ENCODE results near the gene PCDH8.

DNA sequence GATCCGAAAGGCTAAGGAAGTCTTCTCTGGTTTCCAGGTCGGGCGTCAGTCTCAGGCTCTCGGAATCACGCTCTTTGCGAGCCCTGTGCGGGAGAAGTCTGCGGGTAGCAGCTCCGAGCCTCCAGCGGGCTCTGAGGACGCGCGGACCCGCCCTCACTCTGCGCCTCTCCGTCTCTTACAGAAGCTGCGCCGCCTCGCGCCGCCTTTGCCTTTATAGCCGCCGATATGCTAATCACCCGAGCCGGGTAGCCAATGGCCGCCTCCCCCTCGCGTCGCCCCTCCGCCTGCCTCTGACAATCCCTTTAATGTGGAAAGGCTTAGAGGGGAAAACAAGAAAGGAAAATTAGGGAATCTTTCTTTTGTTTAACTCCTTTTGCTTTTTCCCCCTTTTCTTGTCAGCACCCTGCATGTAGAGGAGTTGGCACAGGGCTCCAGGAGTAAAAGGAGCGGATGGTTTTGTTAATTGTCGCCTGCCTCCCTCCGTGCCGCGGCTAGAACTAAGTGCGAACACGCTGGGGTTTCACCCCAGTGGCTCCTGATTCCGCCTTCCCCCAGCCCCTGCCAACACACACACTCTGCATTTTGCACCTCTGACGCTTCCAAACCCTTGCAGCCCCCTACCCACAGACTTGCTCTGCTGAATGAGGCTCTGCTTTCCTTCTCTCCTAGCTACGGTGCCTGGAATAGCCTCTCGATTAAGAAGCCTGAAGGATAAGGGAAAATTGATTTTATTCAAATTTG lies at the start of gene PCDH8:
- TF ChIP-seq, protein P1, sequence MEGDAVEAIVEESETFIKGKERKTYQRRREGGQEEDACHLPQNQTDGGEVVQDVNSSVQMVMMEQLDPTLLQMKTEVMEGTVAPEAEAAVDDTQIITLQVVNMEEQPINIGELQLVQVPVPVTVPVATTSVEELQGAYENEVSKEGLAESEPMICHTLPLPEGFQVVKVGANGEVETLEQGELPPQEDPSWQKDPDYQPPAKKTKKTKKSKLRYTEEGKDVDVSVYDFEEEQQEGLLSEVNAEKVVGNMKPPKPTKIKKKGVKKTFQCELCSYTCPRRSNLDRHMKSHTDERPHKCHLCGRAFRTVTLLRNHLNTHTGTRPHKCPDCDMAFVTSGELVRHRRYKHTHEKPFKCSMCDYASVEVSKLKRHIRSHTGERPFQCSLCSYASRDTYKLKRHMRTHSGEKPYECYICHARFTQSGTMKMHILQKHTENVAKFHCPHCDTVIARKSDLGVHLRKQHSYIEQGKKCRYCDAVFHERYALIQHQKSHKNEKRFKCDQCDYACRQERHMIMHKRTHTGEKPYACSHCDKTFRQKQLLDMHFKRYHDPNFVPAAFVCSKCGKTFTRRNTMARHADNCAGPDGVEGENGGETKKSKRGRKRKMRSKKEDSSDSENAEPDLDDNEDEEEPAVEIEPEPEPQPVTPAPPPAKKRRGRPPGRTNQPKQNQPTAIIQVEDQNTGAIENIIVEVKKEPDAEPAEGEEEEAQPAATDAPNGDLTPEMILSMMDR (IDR thresholded peaks at IDR 0.05; ENCODE audit: poor library complexity, severe bottlenecking) = peak; percentile 53
- TF ChIP-seq POLR2AphosphoS5 (IDR thresholded peaks at IDR 0.05) (peak; percentile 66), RAD21 (conservative IDR thresholded peaks at IDR 0.05) (peak; percentile 48), EZH2 (IDR thresholded peaks at IDR 0.05; ENCODE audit: borderline replicate concordance, insufficient read depth, low read length, poor library complexity, severe bottlenecking) (no peak), SMC3 (conservative IDR thresholded peaks at IDR 0.05; ENCODE audit: poor library complexity) (no peak)
- TF ChIP-seq, protein P2, sequence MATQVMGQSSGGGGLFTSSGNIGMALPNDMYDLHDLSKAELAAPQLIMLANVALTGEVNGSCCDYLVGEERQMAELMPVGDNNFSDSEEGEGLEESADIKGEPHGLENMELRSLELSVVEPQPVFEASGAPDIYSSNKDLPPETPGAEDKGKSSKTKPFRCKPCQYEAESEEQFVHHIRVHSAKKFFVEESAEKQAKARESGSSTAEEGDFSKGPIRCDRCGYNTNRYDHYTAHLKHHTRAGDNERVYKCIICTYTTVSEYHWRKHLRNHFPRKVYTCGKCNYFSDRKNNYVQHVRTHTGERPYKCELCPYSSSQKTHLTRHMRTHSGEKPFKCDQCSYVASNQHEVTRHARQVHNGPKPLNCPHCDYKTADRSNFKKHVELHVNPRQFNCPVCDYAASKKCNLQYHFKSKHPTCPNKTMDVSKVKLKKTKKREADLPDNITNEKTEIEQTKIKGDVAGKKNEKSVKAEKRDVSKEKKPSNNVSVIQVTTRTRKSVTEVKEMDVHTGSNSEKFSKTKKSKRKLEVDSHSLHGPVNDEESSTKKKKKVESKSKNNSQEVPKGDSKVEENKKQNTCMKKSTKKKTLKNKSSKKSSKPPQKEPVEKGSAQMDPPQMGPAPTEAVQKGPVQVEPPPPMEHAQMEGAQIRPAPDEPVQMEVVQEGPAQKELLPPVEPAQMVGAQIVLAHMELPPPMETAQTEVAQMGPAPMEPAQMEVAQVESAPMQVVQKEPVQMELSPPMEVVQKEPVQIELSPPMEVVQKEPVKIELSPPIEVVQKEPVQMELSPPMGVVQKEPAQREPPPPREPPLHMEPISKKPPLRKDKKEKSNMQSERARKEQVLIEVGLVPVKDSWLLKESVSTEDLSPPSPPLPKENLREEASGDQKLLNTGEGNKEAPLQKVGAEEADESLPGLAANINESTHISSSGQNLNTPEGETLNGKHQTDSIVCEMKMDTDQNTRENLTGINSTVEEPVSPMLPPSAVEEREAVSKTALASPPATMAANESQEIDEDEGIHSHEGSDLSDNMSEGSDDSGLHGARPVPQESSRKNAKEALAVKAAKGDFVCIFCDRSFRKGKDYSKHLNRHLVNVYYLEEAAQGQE (IDR thresholded peaks at IDR 0.05; ENCODE audit: borderline replicate concordance) = peak; percentile 47

Measured in neural cell (in vitro differentiated cells).